ENCODE results near the gene INPP5D.
"Not testable (repeated sequence)": the region's sequence is repeated elsewhere in the genome, so short reads cannot be mapped to it uniquely, and the experiment has no call there.

INPP5D gene

DNA sequence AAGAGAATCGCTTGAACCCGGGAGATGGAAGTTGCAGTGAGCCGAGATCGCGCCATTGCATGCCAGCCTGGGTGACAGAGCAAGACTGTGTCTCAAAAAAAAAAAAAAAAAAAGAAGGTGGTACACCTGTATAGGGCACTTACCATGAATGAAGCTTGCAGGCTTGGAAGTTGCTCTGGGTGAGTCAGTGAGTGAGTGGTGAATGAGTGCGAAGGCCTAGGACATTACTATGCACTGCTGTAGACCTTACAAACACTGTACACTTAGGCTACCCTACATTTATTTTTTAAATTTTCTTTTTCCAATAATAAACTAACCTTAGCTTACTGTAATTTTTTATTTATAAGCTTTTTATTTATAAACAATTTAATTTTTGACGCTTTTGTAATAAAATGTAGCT is 113.0 kb downstream of the INPP5D start:
- no peak for DNase-seq (ENCODE audit: low spot score)

DNA sequence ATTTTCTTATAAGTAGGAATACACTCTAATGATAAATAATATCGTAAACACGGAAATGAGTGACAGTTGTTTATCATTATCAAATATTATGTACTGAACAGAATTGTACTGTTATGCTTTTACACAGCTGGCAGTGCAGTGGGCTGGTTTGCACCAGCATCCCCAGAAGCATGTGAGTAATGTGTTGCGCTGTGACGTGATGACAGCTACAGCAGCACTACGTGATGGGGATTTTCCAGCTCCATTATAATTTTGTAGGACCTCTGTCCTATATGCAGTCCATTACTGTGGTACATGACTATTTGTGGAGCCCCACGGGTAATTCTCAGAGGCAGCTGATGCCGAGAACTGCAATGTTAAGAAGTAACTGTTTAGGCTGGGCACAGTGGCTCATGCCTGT is 114.0 kb downstream of the INPP5D start:
- DNase-seq (ENCODE audit: low spot score): no peak

- DNase-seq (ENCODE audit: low spot score): no peak
Observed at GRCh38 chr2:233178994-233179847, 119.1 kb downstream of the INPP5D start.

GRCh38 chr2:233179848-233180366 is 119.8 kb downstream of the INPP5D start:
- DNase-seq (ENCODE audit: low spot score): peak; percentile 57

GRCh38 chr2:233183869-233184418 is 123.8 kb downstream of the INPP5D start:
- no peak for DNase-seq (ENCODE audit: low spot score)

DNA sequence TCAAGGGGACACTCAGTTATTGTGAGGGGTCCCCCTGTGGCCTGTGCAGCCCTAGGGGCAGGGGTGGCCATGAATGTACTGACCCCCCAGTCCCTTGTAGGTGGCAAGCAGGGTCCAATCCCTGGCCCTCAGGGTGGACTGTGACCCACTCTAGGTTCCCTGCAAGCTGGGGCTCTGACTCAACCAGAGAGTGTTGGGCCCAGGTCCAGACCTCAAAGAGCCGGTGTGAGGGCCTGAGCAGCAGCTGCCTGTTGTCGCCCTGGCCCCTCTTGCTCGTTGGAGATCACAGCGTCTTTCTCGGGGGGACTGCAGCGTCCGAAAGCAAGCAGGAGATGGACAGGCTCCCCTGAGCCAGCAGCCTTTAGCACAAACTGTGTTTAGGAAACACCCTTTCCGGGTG is 124.5 kb downstream of the INPP5D start:
- no peak for DNase-seq (ENCODE audit: low spot score)

- no peak for DNase-seq (ENCODE audit: low spot score)
Observed at GRCh38 chr2:233185330-233185729, 125.2 kb downstream of the INPP5D start.

DNA sequence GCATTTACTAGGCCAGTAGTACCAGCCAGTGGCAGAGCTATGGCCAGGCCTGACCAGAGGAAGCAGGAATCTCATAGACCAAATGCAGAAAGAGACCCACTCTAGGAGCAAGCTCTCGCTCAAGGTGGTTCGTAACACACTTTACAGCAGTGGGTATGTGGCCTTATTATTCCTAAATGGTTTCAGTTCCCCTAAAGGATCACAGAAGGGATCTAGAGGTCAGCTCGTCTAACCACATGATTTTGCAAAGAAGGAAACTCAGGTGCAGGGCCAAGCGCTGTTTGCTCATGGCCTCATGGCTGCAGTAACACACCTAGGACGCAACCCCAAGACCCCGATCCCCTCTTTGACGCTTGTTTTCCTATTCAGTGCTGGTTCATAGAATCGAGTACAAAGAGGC is 125.8 kb downstream of the INPP5D start:
- DNase-seq (ENCODE audit: low spot score): no peak

- DNase-seq (ENCODE audit: low spot score): no peak
Observed at GRCh38 chr2:233186851-233187250, 126.7 kb downstream of the INPP5D start.

GRCh38 chr2:233189025-233189424 is 128.9 kb downstream of the INPP5D start:
- DNase-seq (ENCODE audit: low spot score): no peak

DNA sequence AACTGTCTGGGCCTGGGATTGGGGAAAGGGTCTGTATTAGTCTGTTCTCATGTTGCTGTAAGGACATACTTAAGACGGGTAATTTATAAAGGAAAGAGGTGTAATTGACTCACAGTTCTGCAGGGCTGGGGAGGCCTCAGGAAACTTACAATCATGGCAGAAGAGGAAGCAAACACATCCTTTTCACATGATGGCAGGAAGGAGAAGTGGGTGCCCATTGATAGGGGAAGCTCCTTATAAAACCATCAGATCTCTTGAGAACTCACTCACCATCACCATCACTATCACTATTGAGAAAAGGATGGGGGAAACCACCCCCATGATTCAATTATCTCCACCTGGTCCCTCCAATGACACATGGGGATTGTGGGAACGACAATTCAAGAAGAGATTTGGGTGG is 130.9 kb downstream of the INPP5D start:
- not testable (repeated sequence) for DNase-seq (ENCODE audit: low spot score)

GRCh38 chr2:233193738-233194137 is 133.6 kb downstream of the INPP5D start:
- DNase-seq (ENCODE audit: low spot score): no peak

GRCh38 chr2:233195027-233195426 is 134.9 kb downstream of the INPP5D start:
- no peak for DNase-seq (ENCODE audit: low spot score)

- no peak for DNase-seq (ENCODE audit: low spot score)
Observed at GRCh38 chr2:233197022-233197421, 136.9 kb downstream of the INPP5D start.

- DNase-seq (ENCODE audit: low spot score): no peak
Observed at GRCh38 chr2:233198026-233198425, 137.9 kb downstream of the INPP5D start.

GRCh38 chr2:233199870-233200269 is 139.7 kb downstream of the INPP5D start:
- no peak for DNase-seq (ENCODE audit: low spot score)

DNA sequence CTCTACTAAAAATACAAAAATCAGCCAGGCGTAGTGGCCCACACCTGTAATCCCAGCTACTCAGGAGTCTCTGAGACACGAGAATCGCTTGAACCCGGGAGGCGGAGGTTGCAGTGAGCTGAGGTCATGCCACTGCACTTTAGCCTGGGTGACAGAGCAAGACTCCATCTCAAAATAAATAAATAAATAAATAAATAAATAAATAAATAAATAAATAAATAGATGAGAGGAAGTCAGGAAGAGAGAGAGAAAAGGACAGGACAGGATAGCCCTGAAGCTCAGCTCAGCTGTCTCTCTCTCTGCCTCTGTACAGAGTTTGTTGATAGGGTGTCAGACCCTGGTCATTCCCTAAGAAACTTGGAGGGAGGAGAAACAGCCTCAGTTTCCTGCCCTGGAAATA is 140.6 kb downstream of the INPP5D start:
- not testable (repeated sequence) for DNase-seq (ENCODE audit: low spot score)

- no peak for DNase-seq (ENCODE audit: low spot score)
Observed at GRCh38 chr2:233201258-233202013, 141.3 kb downstream of the INPP5D start.

DNA sequence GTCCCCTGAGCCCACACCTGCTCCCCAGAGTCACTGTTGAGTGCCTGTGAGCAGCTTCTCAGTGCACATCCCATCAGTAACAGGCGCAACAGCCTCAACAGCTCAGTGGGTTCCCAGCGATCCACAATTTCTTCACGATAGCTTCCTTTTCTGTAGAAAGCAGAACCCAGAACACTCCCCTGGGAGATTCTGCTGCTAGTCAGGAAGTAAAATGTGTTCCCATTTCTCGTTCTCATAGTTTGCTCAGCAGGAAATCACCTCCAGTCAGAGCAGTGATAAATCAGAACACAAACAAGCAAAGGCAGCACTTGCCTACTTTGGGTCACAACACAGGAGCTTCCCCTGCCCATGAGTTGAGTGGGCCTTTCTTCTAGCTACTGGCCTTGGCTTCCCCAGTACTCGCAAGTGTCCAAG is 142.4 kb downstream of the INPP5D start:
- DNase-seq (ENCODE audit: low spot score): no peak

- DNase-seq (ENCODE audit: low spot score): no peak
Observed at GRCh38 chr2:233203060-233203459, 142.9 kb downstream of the INPP5D start.

- no peak for DNase-seq (ENCODE audit: low spot score)
Observed at GRCh38 chr2:233204286-233204936, 144.3 kb downstream of the INPP5D start.
